8988T (cell line): ENCODE data around the gene GNAS-AS1.
A peak's percentile ranks its signal among the peaks of the same experiment; 100 is the strongest.

Experiments
- DNase-seq: peaks from one replicate; pipeline ENCODE4 v3.0.0; 2011

The GNAS-AS1 gene

DNA sequence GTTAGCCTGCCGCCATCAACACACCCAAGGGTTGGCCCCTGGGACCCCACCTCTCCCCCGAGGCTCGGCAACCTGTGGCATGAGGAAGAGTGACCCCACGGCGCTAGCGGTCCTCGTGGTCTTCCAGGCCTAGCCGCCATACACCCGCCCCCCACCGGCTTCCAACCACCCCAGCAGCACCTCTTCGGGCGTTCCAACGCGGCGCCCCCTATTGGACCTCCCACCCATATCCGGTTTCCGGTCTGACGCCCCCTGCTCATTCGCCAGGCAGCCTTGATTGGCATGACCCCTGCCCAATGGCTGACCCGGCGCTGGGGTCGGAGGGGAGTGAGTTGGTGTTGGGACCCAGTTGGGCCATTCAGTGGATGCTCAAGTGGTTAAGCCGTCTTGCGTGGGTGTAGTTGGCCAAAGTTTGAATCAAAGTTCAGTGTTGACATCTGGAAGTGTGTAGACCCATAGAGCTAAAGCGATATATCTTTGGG is at the start of gene GNAS-AS1:
Gene GNAS-AS1 (minus strand): TSS at position 210 of the 482 bp plus-strand sequence.
- no peak for DNase-seq

DNA sequence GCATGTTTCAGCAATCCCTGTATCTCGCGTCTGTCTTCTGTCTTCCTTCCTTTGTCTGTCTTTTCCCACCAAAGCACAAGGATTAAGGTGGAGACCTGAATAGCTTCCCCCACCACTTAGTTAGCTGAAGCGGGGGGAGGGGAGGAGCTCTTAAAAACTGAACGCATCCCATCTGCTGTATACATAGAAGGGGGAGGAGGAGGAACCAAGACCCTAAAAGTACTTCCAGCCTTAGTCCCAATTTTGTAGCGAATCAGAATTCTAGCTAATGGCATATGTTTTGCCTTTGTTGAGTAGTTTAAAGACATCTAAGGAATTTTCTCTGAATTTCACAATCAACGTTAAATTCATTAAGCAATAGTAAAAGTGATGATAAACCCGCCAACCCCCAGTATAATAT is 49.7 kb upstream of the GNAS-AS1 start:
- no peak for DNase-seq

DNA sequence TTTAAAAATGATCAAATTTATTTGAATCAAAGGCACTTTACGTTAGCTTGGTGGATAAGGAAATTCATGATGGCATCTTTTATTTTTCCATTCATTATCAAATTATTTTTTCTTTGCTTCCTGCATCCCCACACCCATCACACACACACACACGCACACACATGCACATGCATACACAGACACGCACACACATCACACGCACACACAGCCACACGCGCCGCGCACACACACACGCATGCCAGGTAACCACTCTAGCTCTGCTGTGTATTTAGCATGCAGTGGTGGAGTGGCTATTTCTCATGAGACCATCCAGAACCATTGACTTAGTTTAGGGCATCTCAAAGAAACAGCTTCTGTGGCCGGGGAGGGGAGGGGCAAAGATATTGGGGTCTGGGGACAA is 48.8 kb upstream of the GNAS-AS1 start:
- DNase-seq = no peak

DNA sequence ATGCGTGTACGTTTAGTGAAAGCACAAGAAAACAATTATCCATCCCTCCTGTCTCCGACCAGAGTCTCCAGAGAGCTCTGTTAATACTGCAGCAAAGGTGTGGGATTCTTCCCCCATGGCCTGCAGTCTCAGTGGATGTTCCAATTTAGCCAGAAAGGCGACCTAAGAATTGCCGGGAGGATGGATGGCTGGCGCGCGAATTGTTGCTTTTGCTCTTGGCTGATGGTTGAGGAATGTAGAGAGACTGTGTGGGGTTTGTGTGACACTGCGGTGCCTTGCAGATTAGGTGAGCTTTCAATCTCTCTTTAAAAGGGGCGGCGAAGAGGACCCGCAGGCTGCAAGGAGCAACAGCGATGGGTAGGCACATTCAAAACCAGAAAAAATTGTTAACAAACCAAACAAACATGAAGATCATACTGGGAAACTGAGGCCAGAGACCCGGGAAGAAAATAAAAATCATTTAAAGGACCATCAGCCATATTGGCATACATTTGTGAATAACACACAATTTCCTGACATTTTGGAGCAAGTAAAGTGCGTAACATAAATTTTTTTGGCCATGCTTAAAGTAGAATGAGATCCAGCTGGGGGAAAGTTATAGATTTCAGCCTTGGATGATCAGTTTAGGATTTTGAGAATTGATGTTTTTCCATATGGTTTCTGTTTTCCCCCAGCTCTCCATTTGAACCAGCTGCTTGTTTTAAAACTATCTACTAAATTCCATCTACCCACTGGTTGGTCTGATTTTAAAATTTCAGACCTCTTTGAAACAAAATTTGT is 48.1 kb upstream of the GNAS-AS1 start:
- DNase-seq = no peak

DNA sequence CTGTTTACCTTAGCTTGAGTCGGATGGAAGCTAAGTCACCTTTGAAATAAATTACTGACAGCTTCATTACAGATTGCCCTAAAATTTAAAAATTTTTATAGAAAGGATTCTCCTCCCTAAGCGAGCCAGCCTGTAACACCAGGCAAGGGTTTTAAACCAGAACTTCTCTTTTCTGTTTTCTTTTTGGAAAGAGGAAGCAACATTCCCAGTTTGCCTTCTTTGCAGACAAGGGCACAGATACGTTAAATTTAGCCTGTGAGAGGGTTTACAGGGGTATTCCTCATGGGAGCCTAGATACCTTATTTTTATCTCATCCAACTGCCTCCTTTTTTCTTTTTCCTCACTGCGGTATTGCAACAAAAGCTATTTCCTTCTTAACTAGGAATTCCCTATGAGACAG is 46.8 kb upstream of the GNAS-AS1 start:
- no peak for DNase-seq

DNA sequence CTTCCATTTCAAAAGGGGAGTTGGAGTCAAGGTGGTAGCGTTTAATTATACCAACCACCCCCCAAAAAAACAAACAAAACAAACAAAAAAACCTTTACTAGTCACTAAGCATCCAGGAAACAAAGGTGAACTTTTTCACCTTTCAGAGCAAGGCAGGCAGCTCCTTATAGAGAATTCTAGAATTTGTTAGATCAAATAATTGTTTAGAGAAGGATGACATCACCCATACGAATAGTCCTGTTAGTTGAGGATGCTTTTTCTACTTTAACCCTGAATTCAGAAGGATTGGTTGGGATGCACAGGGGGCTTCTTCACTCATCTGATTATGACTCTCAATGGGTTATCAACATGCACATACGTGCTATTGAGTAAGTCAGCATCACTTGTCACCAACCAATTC is 46.1 kb upstream of the GNAS-AS1 start:
- no peak for DNase-seq

DNA sequence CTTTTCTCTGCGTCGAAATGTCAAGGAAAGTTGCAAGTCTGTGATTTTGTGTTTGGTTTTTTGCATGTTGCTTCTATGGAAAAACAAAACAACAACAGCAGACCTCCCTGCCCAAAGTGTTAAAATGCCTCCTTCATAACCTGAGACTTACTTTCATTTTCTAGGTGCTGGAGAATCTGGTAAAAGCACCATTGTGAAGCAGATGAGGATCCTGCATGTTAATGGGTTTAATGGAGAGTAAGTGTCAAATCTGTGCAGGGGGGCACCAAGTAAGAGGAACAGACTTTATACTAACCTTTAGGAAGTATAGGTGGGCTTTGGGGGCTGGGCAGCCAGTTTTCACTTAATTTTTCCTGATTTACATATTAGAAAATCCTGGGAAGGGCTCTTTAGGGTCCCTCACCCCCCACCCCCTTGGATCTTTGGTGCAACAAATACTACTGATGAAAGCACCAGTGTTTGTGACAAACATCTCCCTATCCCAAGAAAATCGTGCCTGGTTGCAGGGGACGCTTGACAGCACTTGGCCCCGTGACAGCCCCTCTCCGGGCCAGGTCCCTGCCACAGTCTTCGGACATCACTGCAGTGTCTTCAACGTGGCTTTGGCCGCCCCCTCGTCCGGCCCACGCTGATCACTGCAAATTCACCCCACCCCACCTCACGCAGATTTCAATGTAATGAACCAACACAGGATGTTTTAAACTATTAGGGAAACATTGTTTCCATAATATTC is 44.9 kb upstream of the GNAS-AS1 start:
- DNase-seq = no peak

DNA sequence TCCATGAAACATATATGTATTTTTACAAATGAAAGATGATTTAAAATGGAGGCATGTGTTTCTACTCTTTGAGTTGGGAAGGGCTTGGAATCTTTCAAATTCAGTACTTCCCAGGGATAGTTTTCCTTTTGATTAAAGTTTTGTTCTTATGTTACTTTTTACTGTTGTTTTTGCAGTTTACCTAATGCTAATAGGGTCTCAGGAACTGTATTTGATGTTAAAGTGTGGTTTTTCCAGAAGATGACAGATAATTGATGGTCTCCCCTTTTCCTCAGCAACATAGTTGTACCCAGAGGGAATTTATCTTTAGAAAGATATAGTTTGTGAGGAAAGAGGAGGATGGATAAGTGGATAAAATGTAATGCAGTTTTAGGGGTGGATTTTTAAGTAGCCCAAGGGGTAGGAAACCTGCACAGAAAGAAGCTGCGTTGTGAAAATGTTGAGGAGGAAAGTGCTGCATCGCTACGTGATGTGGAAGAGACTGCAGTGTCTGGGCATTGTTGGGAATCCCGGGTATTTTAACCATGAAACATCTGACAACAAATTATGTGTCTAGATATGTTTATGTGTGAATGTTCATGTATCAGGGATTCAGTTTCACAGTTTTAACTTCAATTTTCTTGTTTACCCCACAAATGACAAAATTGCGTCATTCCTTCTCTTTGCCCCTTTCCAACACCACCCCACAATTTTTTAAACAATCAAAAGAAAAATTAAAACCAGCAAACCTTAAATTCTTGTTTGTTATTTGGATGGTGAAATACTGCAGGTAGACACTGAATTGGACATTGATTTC is 44.1 kb upstream of the GNAS-AS1 start:
- no peak for DNase-seq

DNA sequence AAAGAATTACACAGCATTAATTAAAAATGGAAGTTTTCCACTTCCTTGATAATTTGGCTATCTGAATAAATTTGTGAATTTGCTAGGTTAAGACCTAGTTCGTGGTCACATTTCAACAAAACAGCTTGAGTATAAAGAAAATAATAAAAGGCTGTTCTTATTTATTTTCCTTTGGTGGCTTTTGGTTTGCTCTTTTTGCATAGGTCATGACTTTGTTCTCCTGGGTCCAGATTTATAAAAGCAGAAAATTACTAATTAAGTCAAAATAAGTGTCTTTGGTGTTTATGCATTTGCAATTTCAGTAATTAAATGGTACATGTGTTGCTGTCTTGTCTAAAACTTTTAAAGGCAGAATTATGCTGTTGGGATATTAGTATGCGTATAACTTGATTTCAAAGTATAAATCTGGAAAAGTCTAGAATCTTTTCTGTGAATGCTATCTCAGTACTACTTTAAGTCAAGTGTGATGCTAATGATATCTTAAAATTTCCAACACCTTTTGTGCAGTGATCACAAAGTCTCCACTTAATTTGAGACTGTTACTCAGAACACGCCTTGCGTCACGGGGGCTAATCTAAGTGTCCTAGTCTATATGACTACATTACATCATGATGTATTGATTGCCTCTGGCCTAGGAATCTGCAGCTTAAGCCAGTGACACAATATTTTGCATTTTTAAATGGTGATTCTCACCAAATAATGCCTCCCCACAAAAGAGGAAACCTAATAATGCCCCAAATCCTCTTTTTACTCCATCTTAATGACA is 42.8 kb upstream of the GNAS-AS1 start:
- DNase-seq = no peak

DNA sequence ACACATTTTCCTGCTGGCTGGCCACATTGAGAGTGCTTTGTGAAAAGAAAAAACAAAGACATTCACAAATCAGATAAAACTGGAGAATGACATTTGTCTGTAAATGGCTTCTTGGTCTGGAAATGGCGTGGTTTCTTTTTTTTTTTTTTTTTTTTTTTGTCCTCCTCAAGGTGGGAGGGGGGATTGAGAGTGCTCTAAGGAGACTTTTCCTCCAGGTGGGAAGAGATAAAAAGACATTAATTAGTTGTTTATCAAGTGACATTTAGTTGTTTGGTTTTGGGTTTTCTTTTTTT is 42.2 kb upstream of the GNAS-AS1 start:
- no peak for DNase-seq

DNA sequence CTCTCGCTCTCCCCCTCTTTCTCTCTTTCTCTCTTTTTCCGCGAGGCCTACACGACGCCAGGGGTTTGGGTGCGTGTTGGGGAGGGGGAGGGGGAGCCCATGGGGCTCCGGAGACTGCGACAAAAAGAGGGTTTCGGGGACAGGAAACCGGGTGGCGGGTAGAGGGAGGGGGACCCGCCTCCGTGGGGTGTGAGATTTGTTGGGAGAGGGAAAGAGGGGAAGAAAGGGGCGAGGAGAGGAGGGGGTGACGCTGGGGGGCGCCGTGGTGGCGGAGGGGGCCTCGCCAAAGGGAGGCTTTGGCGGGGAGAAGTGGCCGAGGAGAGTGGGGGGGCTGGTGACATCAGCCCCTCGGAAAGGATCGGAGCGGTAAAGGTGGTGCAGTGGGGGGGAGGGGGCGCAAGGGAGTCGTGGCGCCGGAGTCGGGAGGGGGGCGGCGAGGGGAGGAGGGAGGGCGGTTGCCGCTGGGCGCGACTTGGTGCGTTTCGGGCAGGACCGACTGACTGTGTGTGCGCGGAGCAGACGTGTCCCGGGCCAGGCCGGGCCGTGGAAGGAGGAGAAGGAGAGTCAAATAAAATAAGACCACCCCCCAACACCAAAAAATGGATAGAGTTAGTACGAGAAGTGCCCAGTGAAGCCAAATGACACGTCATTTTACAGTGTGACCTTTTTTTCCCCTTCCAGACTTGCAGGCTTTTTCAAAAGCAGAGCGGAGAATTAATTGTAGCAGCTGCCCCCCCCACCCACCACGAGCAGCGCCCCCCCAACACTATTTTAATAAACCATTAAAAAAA is 41.6 kb upstream of the GNAS-AS1 start:
- DNase-seq = peak; percentile 85

DNA sequence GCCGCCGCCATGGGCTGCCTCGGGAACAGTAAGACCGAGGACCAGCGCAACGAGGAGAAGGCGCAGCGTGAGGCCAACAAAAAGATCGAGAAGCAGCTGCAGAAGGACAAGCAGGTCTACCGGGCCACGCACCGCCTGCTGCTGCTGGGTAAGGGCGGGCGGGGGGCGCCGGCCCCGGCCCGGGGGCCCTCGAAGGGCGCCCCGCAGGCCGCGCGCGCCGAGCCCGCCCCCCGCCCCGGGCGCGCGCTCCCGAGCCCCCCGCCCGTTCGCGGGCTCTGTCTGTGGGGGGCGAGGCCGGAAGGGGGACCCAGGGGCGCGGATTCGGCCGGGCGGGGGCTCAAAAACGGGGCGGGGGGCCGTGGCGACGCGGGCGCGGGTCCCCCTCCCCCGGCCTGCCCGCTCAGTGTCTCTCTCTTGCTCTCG is 41.0 kb upstream of the GNAS-AS1 start:
- DNase-seq = peak; percentile 55

DNA sequence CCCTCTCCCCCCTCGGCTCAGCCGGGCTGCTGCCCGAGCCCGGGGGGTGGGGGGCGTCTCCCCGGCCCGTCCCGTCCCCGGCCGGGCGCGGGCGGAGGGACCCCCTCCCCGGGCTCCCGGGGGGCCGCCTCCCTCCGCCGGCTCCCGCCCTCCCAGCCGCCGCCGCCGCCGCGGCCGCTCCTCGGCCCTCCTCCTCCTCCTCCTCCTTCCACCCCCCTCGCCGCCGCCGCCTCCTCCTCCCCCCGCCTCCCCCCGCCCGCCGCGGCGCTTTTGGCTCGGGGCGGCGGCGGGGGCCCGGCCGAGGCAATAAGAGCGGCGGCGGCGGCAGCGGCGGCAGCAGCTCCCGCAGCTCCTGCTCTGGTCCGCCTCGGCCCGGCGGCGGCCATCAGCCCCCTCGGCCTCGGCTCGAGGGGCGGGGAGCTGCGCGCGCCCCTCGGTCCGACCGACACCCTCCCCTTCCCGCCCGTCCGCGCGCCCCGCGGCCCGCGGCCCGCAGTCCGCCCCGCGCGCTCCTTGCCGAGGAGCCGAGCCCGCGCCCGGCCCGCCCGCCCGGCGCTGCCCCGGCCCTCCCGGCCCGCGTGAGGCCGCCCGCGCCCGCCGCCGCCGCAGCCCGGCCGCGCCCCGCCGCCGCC is 40.5 kb upstream of the GNAS-AS1 start:
- DNase-seq = peak; percentile 70

DNA sequence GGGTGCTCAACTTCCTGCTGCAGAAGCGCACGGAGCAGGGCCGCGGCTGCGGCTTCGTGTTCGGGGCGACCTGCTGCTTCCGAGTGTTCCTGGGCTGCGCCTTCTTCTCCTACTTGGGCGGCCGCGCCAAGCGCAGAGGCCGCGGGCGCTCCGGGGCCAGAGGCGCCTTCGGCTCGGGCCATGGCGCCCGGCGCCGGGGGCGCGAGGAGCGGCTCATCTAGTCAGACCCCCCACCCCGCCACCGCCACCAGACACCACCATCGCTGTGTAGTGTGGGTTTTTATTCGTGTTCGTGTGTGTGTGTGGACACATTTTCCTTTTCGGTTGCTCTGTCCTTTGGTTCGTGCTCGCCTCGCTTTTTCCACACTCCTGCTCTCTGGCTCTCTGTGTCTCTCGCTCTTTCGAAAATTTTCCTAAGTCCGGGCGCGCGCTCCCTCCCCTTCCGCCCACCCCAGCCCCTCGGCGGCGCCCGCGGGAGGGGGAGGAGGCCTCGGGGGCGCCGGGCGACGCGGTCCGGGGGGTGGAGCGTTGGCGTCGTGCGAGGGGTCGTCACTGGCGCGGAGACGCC is 39.9 kb upstream of the GNAS-AS1 start:
- DNase-seq = peak; percentile 97

DNA sequence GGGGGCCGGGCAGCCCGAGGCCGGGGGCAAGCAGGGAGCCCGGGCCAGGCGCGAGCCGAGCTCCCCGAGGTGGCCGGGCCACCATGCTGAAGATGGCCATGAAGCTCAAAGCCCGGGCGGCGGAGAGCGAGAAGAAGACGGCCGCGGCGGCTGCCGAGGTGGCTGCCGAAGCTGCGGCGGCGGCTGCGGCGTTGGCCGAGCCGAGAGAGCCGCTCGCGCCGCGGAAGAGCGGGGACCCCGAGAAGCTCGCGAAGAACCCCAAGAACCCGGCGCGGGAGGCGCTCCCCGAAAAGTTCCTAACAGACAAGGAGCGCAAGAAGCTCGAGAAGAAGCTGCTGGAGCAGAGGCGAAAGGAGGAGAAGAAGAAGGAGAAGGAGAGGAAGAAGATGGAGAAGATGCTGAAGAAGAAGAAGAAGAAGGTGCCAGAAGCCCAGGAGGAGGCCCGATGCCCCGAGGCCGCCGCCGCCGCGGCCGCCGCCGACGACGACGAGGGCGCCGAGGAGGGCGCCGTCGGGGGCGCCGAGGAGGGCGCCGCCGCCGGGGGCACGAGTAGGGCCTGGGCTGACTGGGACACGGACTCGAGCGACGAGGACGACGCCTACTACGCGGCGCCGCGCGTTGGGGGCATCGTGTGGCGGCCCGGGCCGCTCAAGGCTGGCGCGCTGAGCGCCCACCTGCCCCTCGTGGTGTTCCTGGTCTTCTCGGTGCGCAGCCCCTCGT is 39.3 kb upstream of the GNAS-AS1 start:
- DNase-seq = no peak

DNA sequence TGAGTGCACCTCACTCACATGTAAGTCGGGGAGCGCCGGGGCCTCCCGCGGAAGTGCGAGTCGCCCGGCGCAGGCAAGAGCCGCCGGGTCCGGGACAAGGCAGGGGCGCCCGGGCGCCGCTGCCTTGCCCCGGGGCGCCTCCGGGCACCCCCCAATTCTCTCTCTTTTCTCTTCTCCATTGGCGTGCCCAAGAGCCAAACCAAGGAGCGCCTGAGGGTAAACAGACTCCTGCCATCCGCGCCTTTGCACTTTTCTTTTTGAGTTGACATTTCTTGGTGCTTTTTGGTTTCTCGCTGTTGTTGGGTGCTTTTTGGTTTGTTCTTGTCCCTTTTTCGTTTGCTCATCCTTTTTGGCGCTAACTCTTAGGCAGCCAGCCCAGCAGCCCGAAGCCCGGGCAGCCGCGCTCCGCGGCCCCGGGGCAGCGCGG is 38.6 kb upstream of the GNAS-AS1 start:
- DNase-seq = no peak

DNA sequence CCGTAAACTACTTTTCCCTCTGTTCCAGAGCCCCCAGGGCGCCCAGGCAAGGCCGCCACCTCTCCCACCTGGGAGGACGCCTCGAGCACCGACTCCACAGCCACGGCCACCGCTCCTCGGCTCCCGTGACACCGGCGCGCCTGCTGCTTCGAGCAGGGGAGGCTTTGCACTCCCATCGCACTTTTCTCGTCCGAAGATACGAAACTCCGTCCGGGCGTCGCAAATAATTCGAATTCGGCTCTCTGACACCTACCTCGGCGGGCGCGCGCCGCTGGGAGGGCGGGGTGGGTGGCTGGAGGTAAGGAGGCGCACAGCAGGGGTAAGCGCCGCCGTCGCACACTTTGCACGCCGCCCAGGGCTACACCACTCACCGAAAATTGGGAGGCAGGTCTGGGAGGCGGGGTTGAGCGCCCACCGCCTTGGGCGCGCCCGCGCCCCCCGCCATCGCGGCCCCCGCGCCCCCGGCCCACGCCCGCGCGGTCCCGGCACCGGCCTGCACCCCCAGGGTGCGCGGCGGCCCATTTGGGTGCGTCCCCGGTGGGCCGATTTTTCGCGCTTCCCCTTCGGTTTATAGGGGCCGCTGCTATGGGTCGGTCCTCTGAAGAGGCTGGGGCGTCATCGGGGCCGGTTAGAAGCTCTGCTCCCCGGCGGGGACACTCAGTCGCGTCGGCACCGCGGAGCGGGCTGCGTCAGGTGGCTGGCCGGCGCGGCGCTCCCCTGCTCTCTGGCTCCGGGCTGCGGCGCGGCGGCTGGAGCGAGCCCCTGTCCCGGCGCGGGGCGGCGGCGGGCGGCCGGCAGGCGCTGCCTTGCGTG is 38.0 kb upstream of the GNAS-AS1 start:
- peak; percentile 88 for DNase-seq

DNA sequence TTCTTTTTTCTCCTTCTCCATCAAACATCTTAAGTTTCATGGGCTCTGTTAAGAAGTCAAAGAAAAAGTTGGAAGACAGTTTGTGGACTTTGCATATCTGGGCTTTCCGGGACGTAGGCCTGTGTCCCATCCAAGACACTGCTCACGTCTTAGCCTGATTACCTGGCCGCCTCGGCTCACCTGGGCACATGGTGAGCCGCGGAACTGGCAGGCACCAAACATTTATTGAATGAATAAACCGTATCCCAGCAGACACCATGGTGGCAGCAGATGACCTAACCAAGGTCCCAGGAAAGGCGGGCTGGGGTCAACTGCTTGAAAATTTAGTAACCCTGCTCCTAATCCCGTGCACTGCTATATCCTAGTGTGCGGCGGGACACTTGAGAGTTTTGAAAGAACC is 37.4 kb upstream of the GNAS-AS1 start:
- DNase-seq = no peak

DNA sequence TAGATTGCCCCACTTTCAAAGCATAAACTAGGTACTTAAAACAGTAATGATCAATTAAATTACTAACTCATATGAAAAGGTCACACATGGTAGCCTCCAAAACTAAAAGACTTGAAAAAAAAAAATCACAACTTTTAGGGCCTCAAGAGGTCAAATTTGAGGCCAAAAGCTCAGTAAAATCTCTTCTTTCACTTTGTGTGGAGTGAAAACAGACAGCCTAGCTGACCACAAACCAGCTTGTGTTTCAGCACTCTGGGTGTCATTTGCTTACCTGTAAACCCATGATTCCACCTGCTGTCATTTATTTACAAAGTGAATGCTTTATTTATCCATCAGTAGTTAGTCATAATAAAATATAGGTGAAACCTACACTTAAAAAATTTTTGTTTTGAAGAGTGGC is 35.8 kb upstream of the GNAS-AS1 start:
- no peak for DNase-seq

DNA sequence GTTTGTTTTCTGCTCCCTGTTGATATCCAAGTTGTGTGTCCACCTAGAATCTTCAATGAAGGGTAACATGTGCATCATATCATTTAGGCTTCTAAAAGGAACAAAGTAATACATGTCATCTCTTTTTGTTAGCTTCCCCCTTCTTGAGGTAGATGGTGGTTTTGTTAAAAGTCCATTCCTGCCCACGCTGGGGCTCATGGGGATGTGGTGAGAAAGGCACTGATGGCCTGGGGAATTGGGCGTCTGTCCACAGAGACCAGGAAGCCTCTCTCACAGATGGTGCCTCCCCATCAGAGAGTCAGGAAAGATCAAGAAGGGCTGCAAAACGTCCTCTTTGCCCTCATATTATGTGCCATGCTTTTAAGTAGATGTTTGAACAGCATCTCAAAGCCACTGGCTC is 34.3 kb upstream of the GNAS-AS1 start:
- DNase-seq = no peak
